GM21390 (cell line): ENCODE results near the gene CHMP2A.
A peak's percentile ranks its signal among the peaks of the same experiment; 100 is the strongest.
"Not testable (repeated sequence)": the region's sequence is repeated elsewhere in the genome, so short reads cannot be mapped to it uniquely, and the experiment has no call there.

Experiments used
- ATAC-seq: cut with Tn5 transposase; IDR thresholded peaks from one replicate; pipeline ENCODE4 v1.9.1; 2021; ENCODE audit not compliant: unreplicated experiment

Gene CHMP2A

GRCh38 chr19:58513694-58514563 is 41.0 kb downstream of the CHMP2A start:
- peak; percentile 68 for ATAC-seq

DNA sequence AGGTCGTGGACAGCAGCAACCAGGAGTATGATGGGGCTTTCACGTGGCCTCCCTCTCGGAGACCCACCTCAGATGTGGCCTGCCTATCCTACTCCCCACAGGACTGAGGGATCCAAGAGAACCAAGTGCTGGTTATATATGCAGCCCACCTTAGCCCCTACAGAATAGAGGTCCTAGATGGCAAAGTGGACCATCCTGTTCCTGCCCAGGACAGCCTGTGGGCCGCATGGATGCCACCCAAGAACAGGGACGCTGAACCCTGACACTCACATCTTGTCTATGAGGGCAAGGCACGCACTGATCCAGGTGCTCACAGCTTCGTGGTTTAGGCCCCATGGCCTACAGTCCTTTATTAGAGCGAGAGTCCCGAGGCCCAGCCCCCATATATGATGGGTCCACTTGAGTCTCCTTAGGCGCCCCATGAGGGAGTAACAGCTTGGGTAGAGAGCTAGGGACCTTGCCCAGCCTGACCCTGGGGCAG is 41.7 kb downstream of the CHMP2A start:
- no peak for ATAC-seq

GRCh38 chr19:58511353-58512208 is 43.3 kb downstream of the CHMP2A start, which contains the start of gene SLC27A5:
SLC27A5 (minus strand) TSS chr19:58511992; CDS start chr19:58511955, 37 bp downstream.
- ATAC-seq: no peak

- no peak for ATAC-seq
These were observed 44.6 kb downstream of the CHMP2A start for GRCh38 chr19:58510084-58510862.

DNA sequence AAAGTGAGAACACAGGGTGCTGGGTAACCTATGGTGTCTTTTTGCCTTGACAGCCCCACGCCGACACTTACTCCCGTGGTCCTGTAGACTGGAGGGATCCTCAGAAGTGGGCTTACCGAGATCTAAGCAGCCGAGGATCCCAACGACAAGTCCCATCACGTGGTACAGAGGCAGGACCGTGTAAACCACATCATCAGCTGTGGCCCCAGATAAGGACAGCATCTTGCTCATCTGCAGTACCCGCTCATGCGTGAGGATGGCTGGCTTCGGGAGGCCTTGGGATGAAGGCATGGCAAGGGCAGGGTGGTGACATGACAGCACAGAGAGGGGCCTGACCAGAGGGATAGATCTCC is 45.2 kb downstream of the CHMP2A start:
- no peak for ATAC-seq

DNA sequence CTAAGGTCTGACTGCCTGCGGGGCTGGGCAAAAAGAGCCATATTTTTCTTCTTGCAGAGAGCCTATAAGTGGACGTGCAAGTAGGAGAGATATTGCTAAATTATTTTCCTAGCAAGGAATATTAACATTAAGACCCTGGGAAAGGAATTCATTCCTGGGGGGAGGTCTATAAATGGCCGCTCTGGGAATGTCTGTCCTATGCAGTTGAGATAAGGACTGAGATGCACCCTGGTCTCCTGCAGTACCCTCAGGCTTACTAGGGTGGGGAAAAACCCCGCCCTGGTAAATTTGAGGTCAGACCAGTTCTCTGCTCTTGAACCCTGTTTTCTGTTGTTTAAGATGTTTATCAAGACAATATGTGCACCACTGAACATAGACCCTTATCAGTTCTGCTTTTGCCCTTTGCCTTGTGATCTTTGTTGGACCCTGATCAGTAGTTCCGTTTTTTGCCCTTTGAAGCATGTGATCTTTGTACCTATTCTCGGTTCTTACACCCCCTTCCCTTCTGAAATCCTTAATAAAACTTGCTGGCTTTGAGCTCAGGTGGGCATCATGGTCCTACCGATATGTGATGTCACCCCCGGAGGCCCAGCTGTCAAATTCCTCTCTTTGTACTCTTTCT is 47.2 kb downstream of the CHMP2A start:
- ATAC-seq: not testable (repeated sequence)
